ENCODE measurements around the gene IFNE. TPM values are rescaled to one million over a fixed set of nuclear protein-coding genes. Genes with fewer than 3 reads are reported as not detected.

The IFNE gene, protein sequence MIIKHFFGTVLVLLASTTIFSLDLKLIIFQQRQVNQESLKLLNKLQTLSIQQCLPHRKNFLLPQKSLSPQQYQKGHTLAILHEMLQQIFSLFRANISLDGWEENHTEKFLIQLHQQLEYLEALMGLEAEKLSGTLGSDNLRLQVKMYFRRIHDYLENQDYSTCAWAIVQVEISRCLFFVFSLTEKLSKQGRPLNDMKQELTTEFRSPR
- polyA plus RNA-seq, result not detected in 2 replicates

DNA sequence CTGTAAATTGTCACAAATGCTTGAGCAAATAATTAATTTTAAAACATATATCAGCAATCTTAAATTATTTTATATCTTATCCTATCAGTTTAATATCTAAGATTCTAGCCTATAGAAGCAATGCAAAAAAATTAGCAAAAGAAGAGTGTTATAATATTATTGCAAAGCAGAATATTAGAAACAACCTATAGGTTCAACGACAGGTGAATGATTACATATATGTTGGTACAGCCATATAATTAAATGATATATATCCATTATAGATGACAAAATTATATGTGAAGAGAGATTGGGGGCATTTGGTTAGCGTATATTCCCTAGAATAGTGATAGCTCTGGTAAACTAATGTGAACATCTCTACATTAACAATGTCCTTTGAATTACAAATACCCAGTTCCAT lies at the start of gene IFNE:
TSS of gene IFNE (minus strand) at position 101 of the 400 bp plus-strand sequence. CDS start 619 bp downstream, outside the sequence.

GRCh38 chr9:21440139-21440538 lies 42.0 kb downstream of the IFNE start, which contains the start of gene IFNA1:
TSS of gene IFNA1 (plus strand) at chr9:21440439. CDS start at chr9:21440508, 69 bp downstream.

Other genes with a start within 250 kb of the IFNE start
- gene IFNA14, start 242.3 kb downstream of the IFNE start, polyA plus RNA-seq, result not detected in 2 replicates
- not detected in 2 replicates for gene IFNA5, start 177.0 kb downstream of the IFNE start, polyA plus RNA-seq
- gene KLHL9, start 146.9 kb downstream of the IFNE start, polyA plus RNA-seq, result 14.5 and 18.2 TPM in 2 replicates
- not detected in 2 replicates for gene IFNA6, start 131.4 kb downstream of the IFNE start, polyA plus RNA-seq
- not detected in 2 replicates for gene IFNA13, start 114.3 kb downstream of the IFNE start, polyA plus RNA-seq
- gene IFNA2, start 96.9 kb downstream of the IFNE start, polyA plus RNA-seq, result 0.22 TPM in 1 of 2 replicates, not detected in the other
- not detected in 2 replicates for gene IFNA8, start 73.2 kb downstream of the IFNE start, polyA plus RNA-seq
- not detected in 2 replicates for gene IFNA1, start 41.9 kb downstream of the IFNE start, polyA plus RNA-seq

Measured in Purkinje cell (primary cell).